ENCODE results near the gene FNBP1L. TPM values are rescaled to one million over a fixed set of nuclear protein-coding genes. Genes with fewer than 3 reads are reported as not detected.

FNBP1L gene
- total and polyA plus RNA-seq, 2 experiments from 2014 or later: 19.1 to 22.4 TPM

DNA sequence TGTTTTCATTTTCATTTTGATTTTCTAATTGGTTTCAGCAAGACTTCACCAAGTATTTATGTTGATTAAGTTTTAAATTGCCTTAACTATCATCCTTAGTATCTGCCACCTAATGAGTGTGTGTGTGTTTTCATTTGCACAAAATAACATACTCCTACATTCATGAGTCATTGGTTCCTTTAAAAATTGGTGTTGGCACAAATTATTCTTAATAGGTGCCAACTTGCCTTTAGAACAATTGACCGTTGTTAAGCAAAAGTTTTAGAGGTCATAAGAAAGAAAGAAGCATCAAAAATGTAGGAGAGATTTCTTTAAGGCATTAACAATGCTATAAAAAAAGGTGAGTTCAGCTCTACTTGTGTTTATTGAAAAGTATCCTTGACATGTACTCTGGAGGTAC, 77.5 kb downstream of the FNBP1L start:
- no peaks in the 10 kb centered on the region for H3K79me2 ChIP-seq (ENCODE audit: insufficient read depth)
- no peaks in the 10 kb centered on the region for H4K20me1 ChIP-seq (ENCODE audit: insufficient read depth)
- 40 to 52% methylated on average over 1 of the region's 1 CpG for WGBS, 2 experiments (ENCODE audit: low coverage in 1 of 2, low lambda C conversion rate in 2 of 2, missing lambda C conversion rate in 2 of 2)
- DNase-seq: peak; percentile 12
- H3K9ac ChIP-seq: no peak overlapping the region
- no peak overlapping the region for H3K4me2 ChIP-seq (ENCODE audit: unreplicated experiment)
- H3K27me3 ChIP-seq (replicated peaks; ENCODE audit: insufficient read depth): no peaks in the 10 kb centered on the region
- no peak overlapping the region for H3K27ac ChIP-seq
- no peaks in the 10 kb centered on the region for H3K9me3 ChIP-seq (ENCODE audit: low read depth)
- no peak overlapping the region for H2AFZ ChIP-seq
- H3K9me2 ChIP-seq (ENCODE audit: insufficient read depth): no peaks in the 10 kb centered on the region
- H3K4me1 ChIP-seq (ENCODE audit: insufficient read depth): peaks cover 5% of the 10 kb centered on the region; the same call in 1 of the 2 replicates
- in situ Hi-C loops (cut with MboI): no loop called here
- TF ChIP-seq EZH2 (IDR thresholded peaks at IDR 0.05; ENCODE audit: insufficient read depth, poor library complexity, severe bottlenecking) (no peak), EZH2phosphoT487 (IDR thresholded peaks at IDR 0.05; ENCODE audit: insufficient read depth, low read depth) (no peak)
- peaks cover 9% of the 10 kb centered on the region; the same call in 1 of the 2 replicates for H3K36me3 ChIP-seq (ENCODE audit: low read depth)
- no peak overlapping the region for H3K4me3 ChIP-seq
- H3F3A ChIP-seq (ENCODE audit: insufficient read depth): 0 out of 2 replicates have a peak, but pooled peaks cover under 1% of the 10 kb centered on the region

DNA sequence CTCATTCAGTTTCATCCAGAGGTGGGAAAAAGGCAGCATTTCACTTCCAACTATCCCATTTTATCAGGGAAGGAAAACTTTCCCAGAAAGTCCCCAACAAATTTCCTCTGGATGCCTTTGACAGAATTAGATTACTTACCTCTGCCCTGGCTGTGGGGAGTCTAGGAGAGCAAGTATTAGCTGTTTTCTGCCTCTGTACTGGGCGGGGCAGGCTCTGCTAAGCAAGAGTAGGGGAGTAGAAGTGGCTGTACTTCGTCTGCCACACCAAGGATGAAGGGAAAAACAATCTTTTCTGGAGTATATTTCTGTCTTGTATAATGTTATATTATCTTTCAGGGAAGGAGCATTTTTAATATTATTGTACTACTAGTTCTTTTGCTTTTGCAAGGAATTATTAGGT, 78.5 kb downstream of the FNBP1L start:
- WGBS, 2 experiments (ENCODE audit: low coverage in 1 of 2, low lambda C conversion rate in 2 of 2, missing lambda C conversion rate in 2 of 2): 85 to 97% methylated on average over 2 of the region's 2 CpGs
- in situ Hi-C loops (cut with MboI): no loop called here

GRCh38 chr1:93528412-93528811, 80.5 kb downstream of the FNBP1L start:
- Histone ChIP-seq H2AFZ (no peak overlapping the region), H3K9ac (no peak overlapping the region), H3K36me3 (ENCODE audit: low read depth) (peaks cover 14% of the 10 kb centered on the region), H3K27me3 (replicated peaks; ENCODE audit: insufficient read depth) (no peaks in the 10 kb centered on the region), H3K79me2 (ENCODE audit: insufficient read depth) (no peaks in the 10 kb centered on the region), H3K9me2 (ENCODE audit: insufficient read depth) (no peaks in the 10 kb centered on the region), H4K20me1 (ENCODE audit: insufficient read depth) (no peaks in the 10 kb centered on the region), H3K27ac (no peak overlapping the region), H3K4me2 (ENCODE audit: unreplicated experiment) (no peak overlapping the region), H3K4me1 (ENCODE audit: insufficient read depth) (peaks cover 5% of the 10 kb centered on the region; the same call in 1 of the 2 replicates), H3K4me3 (no peak overlapping the region), H3K9me3 (ENCODE audit: low read depth) (no peaks in the 10 kb centered on the region), H3F3A (ENCODE audit: insufficient read depth) (no peaks in the 10 kb centered on the region)
- in situ Hi-C loops (cut with MboI): no loop called here
- no peak for DNase-seq
- TF ChIP-seq EZH2 (IDR thresholded peaks at IDR 0.05; ENCODE audit: insufficient read depth, poor library complexity, severe bottlenecking) (no peak), EZH2phosphoT487 (IDR thresholded peaks at IDR 0.05; ENCODE audit: insufficient read depth, low read depth) (no peak)
- 93 to 96% methylated on average over 1 of the region's 1 CpG for WGBS, 2 experiments (ENCODE audit: low coverage in 1 of 2, low lambda C conversion rate in 2 of 2, missing lambda C conversion rate in 2 of 2)

More for the DNA sequence above, 78.5 kb downstream of the FNBP1L start:
- Histone ChIP-seq H3K9ac (no peak overlapping the region), H3K27ac (no peak overlapping the region), H4K20me1 (ENCODE audit: insufficient read depth) (no peaks in the 10 kb centered on the region), H3K9me3 (ENCODE audit: low read depth) (no peaks in the 10 kb centered on the region), H3F3A (ENCODE audit: insufficient read depth) (no peaks in the 10 kb centered on the region), H3K36me3 (ENCODE audit: low read depth) (peaks cover 14% of the 10 kb centered on the region), H2AFZ (no peak overlapping the region), H3K4me1 (ENCODE audit: insufficient read depth) (peaks cover 5% of the 10 kb centered on the region; the same call in 1 of the 2 replicates), H3K79me2 (ENCODE audit: insufficient read depth) (no peaks in the 10 kb centered on the region), H3K27me3 (replicated peaks; ENCODE audit: insufficient read depth) (no peaks in the 10 kb centered on the region), H3K4me2 (ENCODE audit: unreplicated experiment) (no peak overlapping the region), H3K4me3 (no peak overlapping the region), H3K9me2 (ENCODE audit: insufficient read depth) (no peaks in the 10 kb centered on the region)
- DNase-seq: no peak
- TF ChIP-seq EZH2 (IDR thresholded peaks at IDR 0.05; ENCODE audit: insufficient read depth, poor library complexity, severe bottlenecking): no peak
- no peak for TF ChIP-seq EZH2phosphoT487 (IDR thresholded peaks at IDR 0.05; ENCODE audit: insufficient read depth, low read depth)

- Histone ChIP-seq H3K27me3 (replicated peaks; ENCODE audit: insufficient read depth) (no peaks in the 10 kb centered on the region), H3K9me2 (ENCODE audit: insufficient read depth) (peaks cover 5% of the 10 kb centered on the region; the same call in 1 of the 2 replicates), H3K4me2 (ENCODE audit: unreplicated experiment) (no peak overlapping the region), H3K4me3 (no peak overlapping the region), H4K20me1 (ENCODE audit: insufficient read depth) (no peaks in the 10 kb centered on the region), H2AFZ (no peak overlapping the region), H3K27ac (no peak overlapping the region), H3K36me3 (ENCODE audit: low read depth) (peaks cover 23% of the 10 kb centered on the region), H3K9me3 (ENCODE audit: low read depth) (no peaks in the 10 kb centered on the region), H3F3A (ENCODE audit: insufficient read depth) (no peaks in the 10 kb centered on the region), H3K4me1 (ENCODE audit: insufficient read depth) (no peaks in the 10 kb centered on the region), H3K79me2 (ENCODE audit: insufficient read depth) (no peaks in the 10 kb centered on the region), H3K9ac (no peak overlapping the region)
- TF ChIP-seq EZH2 (IDR thresholded peaks at IDR 0.05; ENCODE audit: insufficient read depth, poor library complexity, severe bottlenecking) (no peak), EZH2phosphoT487 (IDR thresholded peaks at IDR 0.05; ENCODE audit: insufficient read depth, low read depth) (no peak)
- 94 to 98% methylated on average over 2 of the region's 2 CpGs for WGBS, 2 experiments (ENCODE audit: low coverage in 1 of 2, low lambda C conversion rate in 2 of 2, missing lambda C conversion rate in 2 of 2)
- in situ Hi-C loops (cut with MboI): no loop called here
- no peak for DNase-seq
Measured at GRCh38 chr1:93531193-93531592, 83.3 kb downstream of the FNBP1L start.

Measured in GM23248 (cell line).